Rectal smooth muscle tissue (tissue), 1 donor: ENCODE results near the gene PTPN5.

Experiments used
- H3K27ac ChIP-seq: one replicate; pipeline ENCODE4 v1.7.0; 2013; ENCODE audit warnings: low read depth, low read length, inconsistent platforms
- H3K27me3 ChIP-seq: one replicate; pipeline ENCODE4 v1.7.0; 2013; ENCODE audit warnings: low read length; ENCODE audit not compliant: control insufficient read depth, insufficient read depth
- H3K36me3 ChIP-seq: one replicate; pipeline ENCODE4 v1.7.0; 2013; ENCODE audit warnings: low read length; ENCODE audit not compliant: control insufficient read depth, insufficient read depth
- H3K4me1 ChIP-seq: one replicate; pipeline ENCODE4 v1.7.0; 2013; ENCODE audit warnings: low read length; ENCODE audit not compliant: control insufficient read depth, insufficient read depth
- H3K4me3 ChIP-seq: one replicate; pipeline ENCODE4 v1.7.0; 2013; ENCODE audit warnings: low read length
- H3K9ac ChIP-seq: one replicate; pipeline ENCODE4 v1.7.0; 2013; ENCODE audit warnings: low read length

PTPN5 gene

DNA sequence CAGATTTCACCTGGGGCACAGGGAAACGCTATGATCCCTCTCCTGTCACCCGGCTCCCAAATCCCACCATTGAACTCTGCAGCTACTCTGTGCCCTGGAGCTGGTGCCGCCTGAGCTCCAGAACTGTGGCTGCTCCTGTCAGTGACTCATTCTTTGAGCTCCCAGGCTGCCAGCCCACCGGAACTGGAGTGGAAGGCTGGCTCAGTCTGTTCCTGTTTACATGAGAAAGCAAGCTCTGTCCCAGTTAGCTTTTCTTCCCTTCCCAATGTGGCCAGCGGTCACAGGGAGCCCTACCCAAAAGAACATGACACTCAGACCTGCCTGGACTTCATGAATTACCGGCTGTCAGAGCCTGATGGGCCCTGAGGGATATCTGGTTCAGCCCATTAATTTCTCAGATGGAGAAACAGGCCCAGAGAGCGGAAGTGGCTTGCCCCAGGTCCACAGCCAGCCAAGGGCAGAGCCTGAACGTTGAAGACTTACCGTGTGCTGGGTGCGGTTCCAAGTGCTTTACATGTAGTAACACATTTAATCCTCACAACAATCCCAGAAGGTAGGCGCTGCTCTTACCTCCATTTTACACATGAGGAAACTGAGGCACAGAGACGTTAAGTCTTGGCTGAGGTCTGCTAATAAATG is 41.8 kb downstream of the PTPN5 start:
- no peak overlapping the region for H3K9ac ChIP-seq
- H3K4me1 ChIP-seq = no peaks in the 10 kb centered on the region
- H3K4me3 ChIP-seq = no peak overlapping the region
- H3K27me3 ChIP-seq = no peaks in the 10 kb centered on the region
- no peaks in the 10 kb centered on the region for H3K36me3 ChIP-seq
- no peak overlapping the region for H3K27ac ChIP-seq

DNA sequence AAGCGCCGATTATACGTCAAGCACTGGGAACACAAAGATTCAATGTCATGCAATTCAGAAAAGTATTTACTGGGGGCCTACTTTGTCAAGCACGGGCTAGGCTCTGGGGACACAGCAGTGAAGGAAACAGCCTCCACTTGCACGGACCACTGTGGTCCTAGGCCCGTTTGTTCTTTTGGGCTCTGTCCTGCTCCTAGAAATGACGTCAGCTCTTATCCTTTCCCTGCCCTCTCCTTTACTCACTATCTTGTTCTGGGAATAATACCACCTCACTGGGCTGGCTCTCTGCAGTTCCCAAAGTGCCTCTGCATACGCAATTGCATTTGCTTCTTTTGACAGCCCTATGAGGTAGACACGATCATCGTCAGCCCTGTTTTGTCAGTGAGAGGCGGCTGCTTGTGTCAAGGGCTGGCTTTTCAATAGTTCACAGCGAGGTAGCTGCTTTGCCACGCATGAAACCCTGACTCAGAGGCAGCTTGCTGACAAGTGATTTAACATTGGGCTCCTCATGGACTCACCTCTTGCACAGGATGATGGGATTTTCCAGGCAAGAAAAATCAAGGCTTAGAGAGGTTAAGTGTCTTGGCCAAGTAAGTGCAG is 42.7 kb downstream of the PTPN5 start:
- Histone ChIP-seq H3K9ac (no peak overlapping the region), H3K27ac (no peak overlapping the region)

DNA sequence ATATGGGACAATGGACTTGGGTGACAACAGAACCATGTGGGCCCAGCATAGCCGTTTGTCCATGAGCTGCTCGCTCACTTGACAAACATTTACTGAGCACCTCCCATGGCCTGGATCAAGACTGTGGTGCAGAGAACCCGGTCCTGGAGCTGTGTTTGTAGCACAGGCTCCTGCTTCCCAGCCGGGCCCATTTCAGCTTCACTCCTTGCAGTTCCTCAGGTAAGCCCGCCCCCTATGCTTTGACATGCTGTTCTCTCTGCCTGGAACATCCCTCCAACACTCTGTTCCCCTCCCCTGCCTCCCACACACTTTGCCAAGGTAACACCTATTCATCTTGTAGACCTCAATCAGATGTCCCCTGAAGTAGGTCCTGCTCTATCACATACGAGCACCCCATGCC is 46.3 kb downstream of the PTPN5 start:
- Histone ChIP-seq H3K4me3 (no peak overlapping the region), H3K9ac (no peak overlapping the region), H3K4me1 (no peaks in the 10 kb centered on the region), H3K36me3 (no peaks in the 10 kb centered on the region), H3K27me3 (no peaks in the 10 kb centered on the region), H3K27ac (no peak overlapping the region)

More for the DNA sequence above, 42.7 kb downstream of the PTPN5 start:
- no peak overlapping the region for H3K4me3 ChIP-seq
- no peaks in the 10 kb centered on the region for H3K27me3 ChIP-seq
- H3K4me1 ChIP-seq = no peaks in the 10 kb centered on the region
- no peaks in the 10 kb centered on the region for H3K36me3 ChIP-seq

DNA sequence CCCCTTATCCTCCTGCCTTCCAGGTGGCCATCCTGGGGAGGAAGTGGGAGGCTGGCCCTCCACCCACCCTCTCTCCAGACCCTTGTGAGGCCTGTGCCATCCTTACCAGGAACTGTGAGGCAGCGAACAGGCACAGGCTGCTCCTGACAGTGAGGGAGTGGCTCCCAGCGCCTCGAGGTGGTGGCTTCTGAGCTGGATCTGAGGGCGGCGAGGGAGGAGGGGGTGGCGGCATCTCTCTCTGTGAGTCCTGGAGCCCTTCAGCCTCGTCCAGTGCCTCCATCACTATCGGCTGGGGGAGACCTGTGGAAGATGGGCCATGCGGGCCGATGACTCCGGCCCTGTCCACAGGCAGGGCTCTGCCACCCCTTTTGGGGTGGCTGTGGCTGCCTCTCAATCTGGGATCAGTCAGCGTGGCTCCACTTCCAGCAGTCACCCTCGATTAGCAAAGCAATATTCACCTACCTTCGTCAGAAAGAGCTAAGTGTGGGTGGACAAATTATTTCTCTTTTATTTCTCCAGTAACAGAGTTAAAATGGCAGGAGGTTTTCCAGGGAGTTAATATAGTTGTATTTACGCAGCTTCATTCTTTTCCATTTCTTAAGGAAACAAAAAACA is 47.6 kb downstream of the PTPN5 start:
- H3K4me1 ChIP-seq = no peaks in the 10 kb centered on the region
- no peak overlapping the region for H3K27ac ChIP-seq
- H3K36me3 ChIP-seq = no peaks in the 10 kb centered on the region
- H3K9ac ChIP-seq = no peak overlapping the region
- H3K4me3 ChIP-seq = no peak overlapping the region
- H3K27me3 ChIP-seq = no peaks in the 10 kb centered on the region

DNA sequence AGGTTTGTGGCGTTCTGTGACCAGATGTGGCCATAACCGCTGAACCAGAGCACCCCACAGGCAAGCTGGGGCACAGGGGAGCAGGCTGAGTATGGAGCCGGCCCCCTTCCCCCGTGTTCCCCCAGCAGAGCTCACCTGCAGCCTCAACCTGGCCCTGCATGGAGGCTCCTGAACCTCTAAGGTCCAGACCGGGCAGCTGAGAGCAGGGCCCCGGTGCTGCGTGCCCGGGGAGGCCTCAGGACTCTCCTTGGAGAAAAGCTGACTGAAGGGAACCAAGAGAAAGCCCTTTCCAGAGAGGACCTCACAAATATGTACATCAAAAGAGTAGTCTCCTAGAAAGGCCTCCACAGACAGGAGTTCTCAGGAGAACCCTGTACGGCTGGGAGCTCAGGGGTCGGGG is 48.2 kb downstream of the PTPN5 start:
- Histone ChIP-seq H3K9ac (no peak overlapping the region), H3K27me3 (no peaks in the 10 kb centered on the region), H3K27ac (no peak overlapping the region), H3K4me3 (no peak overlapping the region), H3K4me1 (no peaks in the 10 kb centered on the region), H3K36me3 (no peaks in the 10 kb centered on the region)

DNA sequence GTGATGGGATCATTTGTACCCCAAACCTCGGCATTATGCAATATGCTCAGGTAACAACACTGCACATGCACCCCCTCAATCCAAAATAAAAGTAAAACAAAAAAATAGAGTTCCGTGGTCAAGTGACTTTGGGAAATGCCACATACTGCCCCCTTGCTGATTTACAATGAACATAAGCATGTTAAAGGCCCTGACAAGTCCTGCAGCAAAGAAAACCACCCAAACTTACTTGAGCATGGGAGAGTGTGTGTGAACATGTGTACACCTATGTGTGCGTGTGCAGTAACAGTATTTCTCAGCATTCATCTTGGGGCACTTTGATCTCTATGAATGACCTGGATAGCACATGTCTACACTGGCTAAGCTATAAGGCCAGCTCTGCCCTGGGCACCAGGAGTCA is 49.8 kb downstream of the PTPN5 start:
- H3K27ac ChIP-seq = no peak overlapping the region
- no peak overlapping the region for H3K9ac ChIP-seq
- H3K36me3 ChIP-seq = no peaks in the 10 kb centered on the region
- H3K4me3 ChIP-seq = no peak overlapping the region
- H3K27me3 ChIP-seq = no peaks in the 10 kb centered on the region
- H3K4me1 ChIP-seq = no peaks in the 10 kb centered on the region

DNA sequence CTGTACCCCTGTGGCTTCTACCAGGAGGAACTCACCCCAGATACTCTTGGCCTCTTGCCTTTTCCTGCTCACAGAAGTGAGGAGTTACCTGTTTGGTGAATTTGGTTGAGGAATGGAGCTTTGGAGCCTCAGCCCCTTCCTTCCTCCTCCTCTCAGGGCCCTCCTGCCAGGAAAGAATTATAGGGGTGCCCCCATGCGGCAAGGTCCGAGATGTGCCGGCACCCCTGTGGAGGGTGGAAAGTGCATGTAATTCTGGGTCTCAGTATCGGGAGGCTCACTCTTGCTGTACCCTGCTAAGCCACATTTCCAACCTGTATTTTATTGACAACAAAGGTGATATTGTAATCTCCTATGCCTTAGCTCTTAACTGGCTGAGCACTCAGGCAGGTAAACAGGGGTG is 51.9 kb downstream of the PTPN5 start:
- Histone ChIP-seq H3K36me3 (no peaks in the 10 kb centered on the region), H3K4me1 (no peaks in the 10 kb centered on the region), H3K27me3 (no peaks in the 10 kb centered on the region), H3K4me3 (no peak overlapping the region), H3K9ac (no peak overlapping the region), H3K27ac (no peak overlapping the region)

DNA sequence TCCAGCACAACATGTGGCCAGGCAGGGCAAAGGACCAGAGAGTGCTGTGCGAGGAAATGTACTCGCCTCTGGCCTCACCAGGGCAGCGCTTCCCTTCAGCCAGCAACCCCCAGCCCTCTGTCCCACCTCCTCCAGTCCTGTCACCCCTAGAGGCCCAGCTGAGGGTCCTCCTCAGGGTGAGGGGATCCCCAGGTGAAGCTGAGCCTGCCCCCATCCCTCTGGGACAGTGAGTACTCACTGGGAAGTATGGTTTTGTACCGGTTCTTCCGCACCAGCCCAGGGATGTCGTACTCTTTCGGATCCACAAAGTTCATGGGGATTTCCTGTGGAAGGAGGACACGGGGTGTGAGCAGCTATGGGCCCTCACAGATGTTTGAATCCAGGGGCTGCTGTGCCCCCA is 54.0 kb downstream of the PTPN5 start:
- Histone ChIP-seq H3K9ac (no peak overlapping the region), H3K27me3 (no peaks in the 10 kb centered on the region), H3K27ac (no peak overlapping the region), H3K4me1 (no peaks in the 10 kb centered on the region), H3K36me3 (no peaks in the 10 kb centered on the region), H3K4me3 (no peak overlapping the region)

DNA sequence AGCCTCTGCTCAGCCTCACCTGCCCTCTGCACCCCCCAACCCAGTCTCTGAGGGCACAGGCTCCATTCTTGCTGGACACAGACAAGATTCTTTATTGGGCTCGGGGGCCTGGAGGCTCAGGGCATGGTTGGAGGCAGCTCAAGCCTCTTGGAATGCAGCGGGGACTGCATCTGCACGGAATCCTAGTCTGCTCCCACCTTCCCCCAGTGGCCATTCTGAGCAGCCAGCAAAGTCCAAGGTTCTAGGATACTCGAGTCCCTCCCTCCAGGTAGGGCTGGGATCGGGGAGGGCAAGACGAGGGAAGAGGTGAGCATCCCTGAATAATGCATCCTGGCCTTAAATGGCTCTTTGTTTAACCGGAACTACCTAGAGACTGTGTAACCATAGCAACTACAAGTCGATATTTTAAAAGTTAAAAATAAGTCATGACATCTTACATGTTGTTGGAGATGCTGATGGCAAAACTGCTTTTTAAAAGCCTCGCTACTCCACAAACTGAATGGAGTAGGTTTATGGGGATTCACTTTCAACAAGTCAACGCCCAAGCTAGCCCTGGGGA is 54.9 kb downstream of the PTPN5 start:
- H3K36me3 ChIP-seq = no peaks in the 10 kb centered on the region
- H3K27ac ChIP-seq = no peak overlapping the region
- no peak overlapping the region for H3K9ac ChIP-seq
- H3K27me3 ChIP-seq = no peaks in the 10 kb centered on the region
- no peaks in the 10 kb centered on the region for H3K4me1 ChIP-seq
- H3K4me3 ChIP-seq = no peak overlapping the region

DNA sequence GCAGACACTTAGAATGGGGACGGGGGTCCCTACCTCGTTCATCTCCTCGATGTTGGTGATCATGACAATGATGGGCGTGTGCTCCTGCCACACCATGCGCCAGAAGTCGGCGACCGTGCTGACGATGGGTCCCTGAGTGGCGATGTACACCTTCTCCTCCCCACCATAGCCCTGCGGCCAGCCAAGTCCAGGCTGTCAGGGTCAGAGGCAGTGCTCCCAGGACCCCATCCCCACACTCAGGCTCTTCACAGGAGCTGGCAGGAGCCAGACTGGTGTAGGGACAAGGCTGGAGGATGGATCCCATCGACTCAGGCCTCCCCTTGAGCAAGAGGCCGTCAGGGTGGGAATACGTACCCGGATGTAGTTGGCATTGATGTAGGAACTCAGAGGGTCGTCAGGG is 58.4 kb downstream of the PTPN5 start:
- H3K36me3 ChIP-seq = no peaks in the 10 kb centered on the region
- no peaks in the 10 kb centered on the region for H3K4me1 ChIP-seq

DNA sequence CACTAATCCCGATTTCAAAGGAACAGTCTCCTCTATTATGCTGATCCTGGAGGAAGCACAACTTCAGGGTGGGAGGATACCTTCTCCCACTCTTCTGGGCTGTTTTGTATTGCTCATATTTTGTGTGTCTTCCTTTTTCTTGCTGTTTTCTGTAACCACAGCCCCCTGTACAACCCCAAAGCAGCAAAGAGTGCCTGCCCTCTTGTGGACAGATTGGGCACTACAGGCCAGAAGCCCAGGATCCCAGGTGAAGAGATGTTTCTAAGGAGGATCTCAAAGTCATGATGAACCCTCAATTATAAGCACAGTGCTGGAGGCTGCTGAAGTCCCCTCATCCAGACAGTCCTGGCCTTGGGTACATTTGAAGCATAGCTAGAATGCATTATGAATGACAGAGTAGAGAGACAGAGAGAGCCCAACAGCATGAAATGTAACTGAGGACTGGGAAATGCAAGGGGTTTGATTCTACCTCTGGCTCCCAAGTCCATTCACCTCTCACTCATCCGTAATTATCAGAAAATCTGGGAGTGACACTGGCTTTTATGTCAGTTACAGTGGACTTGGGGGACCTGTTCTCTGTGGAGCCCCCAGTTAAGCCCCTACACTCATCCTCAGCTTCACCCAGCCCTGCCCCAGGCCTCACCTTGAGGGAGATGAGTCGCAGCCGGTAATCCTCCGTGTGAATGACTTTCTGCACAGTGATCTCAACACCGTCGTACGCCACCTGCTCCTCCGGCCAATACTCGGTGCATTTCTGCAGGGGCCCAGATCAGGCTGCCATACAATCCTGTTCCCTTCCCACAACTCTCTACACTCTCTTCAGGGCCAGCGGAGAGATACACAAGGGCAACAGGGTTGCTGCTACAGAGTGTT is 59.4 kb downstream of the PTPN5 start:
- H3K4me1 ChIP-seq = no peaks in the 10 kb centered on the region
- H3K9ac ChIP-seq = no peak overlapping the region
- H3K36me3 ChIP-seq = no peaks in the 10 kb centered on the region
- no peak overlapping the region for H3K4me3 ChIP-seq
- no peaks in the 10 kb centered on the region for H3K27me3 ChIP-seq
- H3K27ac ChIP-seq = no peak overlapping the region

More for the DNA sequence above, 58.4 kb downstream of the PTPN5 start:
- no peak overlapping the region for H3K4me3 ChIP-seq
- no peaks in the 10 kb centered on the region for H3K27me3 ChIP-seq
- no peak overlapping the region for H3K9ac ChIP-seq
- no peak overlapping the region for H3K27ac ChIP-seq

DNA sequence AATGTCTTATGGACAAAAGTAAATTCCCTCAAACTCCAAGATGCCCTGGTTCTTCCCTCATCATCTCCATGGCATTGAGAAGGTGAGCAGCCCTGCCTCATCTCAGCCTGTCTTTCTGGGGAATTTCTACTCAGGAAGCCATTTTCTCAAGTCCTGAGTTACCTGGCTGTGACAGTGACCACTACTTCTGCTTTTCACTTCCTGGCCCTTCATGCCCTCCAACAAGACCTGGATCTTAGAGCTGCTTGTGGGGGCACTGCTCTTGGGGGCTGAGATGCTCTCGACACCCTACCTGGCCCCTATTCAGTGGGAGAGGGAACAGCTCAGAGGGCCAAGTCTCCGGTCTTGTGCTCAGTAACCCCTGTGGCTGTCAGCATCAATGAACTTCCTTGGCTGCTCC is 60.2 kb downstream of the PTPN5 start:
- Histone ChIP-seq H3K4me3 (no peak overlapping the region), H3K36me3 (no peaks in the 10 kb centered on the region), H3K27ac (no peak overlapping the region), H3K27me3 (no peaks in the 10 kb centered on the region), H3K4me1 (no peaks in the 10 kb centered on the region), H3K9ac (no peak overlapping the region)
